ENCODE results near the gene RPL7A.

DNA sequence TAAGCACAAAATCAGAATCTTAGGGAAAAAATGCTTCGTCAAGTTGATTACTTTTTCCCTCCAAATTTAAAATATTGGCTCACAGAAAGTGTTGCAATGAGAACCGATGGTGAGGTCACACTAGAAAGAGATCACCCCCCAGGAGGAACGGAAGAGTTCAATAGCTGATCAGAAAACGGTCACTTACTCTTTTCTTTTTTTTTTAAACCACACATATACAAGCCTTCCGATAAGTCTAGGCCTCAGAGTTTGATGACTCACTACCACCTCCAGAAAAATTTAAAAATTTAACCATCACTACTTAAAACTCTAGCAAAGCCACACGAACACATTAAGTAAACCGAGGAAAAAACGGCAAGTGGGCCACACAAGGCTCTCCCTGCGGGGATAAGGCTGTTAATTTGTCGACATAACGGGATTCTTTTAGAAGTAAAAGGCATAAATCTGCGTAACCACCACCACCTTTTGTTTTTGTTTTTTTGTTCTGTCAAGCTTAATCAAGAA is 26.6 kb downstream of the RPL7A start:
- no peak for TF ChIP-seq POLR2AphosphoS5 (IDR thresholded peaks at IDR 0.05)
- TF ChIP-seq, protein P1, sequence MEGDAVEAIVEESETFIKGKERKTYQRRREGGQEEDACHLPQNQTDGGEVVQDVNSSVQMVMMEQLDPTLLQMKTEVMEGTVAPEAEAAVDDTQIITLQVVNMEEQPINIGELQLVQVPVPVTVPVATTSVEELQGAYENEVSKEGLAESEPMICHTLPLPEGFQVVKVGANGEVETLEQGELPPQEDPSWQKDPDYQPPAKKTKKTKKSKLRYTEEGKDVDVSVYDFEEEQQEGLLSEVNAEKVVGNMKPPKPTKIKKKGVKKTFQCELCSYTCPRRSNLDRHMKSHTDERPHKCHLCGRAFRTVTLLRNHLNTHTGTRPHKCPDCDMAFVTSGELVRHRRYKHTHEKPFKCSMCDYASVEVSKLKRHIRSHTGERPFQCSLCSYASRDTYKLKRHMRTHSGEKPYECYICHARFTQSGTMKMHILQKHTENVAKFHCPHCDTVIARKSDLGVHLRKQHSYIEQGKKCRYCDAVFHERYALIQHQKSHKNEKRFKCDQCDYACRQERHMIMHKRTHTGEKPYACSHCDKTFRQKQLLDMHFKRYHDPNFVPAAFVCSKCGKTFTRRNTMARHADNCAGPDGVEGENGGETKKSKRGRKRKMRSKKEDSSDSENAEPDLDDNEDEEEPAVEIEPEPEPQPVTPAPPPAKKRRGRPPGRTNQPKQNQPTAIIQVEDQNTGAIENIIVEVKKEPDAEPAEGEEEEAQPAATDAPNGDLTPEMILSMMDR (IDR thresholded peaks at IDR 0.05), result no peak
- TF ChIP-seq POLR2A (IDR thresholded peaks at IDR 0.05), result no peak
